Keratinocyte (primary cell): ENCODE results near the gene CYB561A3.

Experiments used
- EZH2 ChIP-seq: IDR thresholded peaks from one replicate; pipeline ENCODE4 v1.6.1; 2012; ENCODE audit warnings: inconsistent platforms, mild to moderate bottlenecking, low read length, moderate library complexity
- TF ChIP-seq, protein P1 (sequence below), 3 experiments: IDR thresholded peaks in 1 of 3; conservative IDR thresholded peaks in 1 of 3; optimal IDR thresholded peaks in 1 of 3; 2 replicates in 2 of 3; 3 replicates in 1 of 3; pipeline versions ENCODE3 to v1.5.1; 2011; ENCODE audit warnings: low read length in 3 of 3, mild to moderate bottlenecking in 3 of 3, moderate library complexity in 2 of 3, control low read depth in 1 of 3, inconsistent platforms in 1 of 3; ENCODE audit not compliant: insufficient read depth in 2 of 3; ENCODE audit errors: extremely low read depth in 1 of 3

GRCh38 chr11:61334434-61335354 is 27.0 kb downstream of the CYB561A3 start:
- TF ChIP-seq, protein P1, sequence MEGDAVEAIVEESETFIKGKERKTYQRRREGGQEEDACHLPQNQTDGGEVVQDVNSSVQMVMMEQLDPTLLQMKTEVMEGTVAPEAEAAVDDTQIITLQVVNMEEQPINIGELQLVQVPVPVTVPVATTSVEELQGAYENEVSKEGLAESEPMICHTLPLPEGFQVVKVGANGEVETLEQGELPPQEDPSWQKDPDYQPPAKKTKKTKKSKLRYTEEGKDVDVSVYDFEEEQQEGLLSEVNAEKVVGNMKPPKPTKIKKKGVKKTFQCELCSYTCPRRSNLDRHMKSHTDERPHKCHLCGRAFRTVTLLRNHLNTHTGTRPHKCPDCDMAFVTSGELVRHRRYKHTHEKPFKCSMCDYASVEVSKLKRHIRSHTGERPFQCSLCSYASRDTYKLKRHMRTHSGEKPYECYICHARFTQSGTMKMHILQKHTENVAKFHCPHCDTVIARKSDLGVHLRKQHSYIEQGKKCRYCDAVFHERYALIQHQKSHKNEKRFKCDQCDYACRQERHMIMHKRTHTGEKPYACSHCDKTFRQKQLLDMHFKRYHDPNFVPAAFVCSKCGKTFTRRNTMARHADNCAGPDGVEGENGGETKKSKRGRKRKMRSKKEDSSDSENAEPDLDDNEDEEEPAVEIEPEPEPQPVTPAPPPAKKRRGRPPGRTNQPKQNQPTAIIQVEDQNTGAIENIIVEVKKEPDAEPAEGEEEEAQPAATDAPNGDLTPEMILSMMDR (optimal IDR thresholded peaks at IDR 0.05 in 1 of 3, IDR thresholded peaks at IDR 0.05 in 1 of 3, conservative IDR thresholded peaks at IDR 0.05 in 1 of 3; ENCODE audit: extremely low read depth in 1 of 3, insufficient read depth in 2 of 3, low read length in 3 of 3) = no peak
- TF ChIP-seq EZH2 = no peak
